Adrenal gland (tissue), 12 donors: ENCODE results near the gene FAM83B. TPM values are rescaled to one million over a fixed set of nuclear protein-coding genes. Genes with fewer than 3 reads are reported as not detected.

Experiments
- DNase-seq, 7 donors: peaks; one replicate each; pipeline ENCODE4 v3.0.0-alpha.2; 2019 to 2020
- H3K27ac ChIP-seq, 5 donors: fragments of 200-600 bp; sonication (generic) in 4 of 5; 1 replicate in 3 of 5; 2 replicates in 2 of 5; pipeline versions ENCODE4 v1.5.1 to v1.8.0; 2016 to 2020; ENCODE audit warnings: mild to moderate bottlenecking in 1 of 5
- H3K27me3 ChIP-seq: fragments of 200-600 bp; 2 replicates; pipeline ENCODE4 v1.8.0; 2021
- H3K36me3 ChIP-seq, 2 donors: fragments of 200-600 bp; replicated peaks in 1 of 2; 1 replicate in 1 of 2; 2 replicates in 1 of 2; pipeline versions ENCODE4 v1.5.1 to v1.8.0; 2018 to 2022
- H3K4me1 ChIP-seq, 2 donors: fragments of 200-600 bp; replicated peaks in 1 of 2; 1 replicate in 1 of 2; 2 replicates in 1 of 2; pipeline versions ENCODE4 v1.5.1 to v1.8.0; 2018 to 2021
- H3K4me3 ChIP-seq, 4 donors: fragments of 200-600 bp; sonication (generic) in 3 of 4; one replicate each; pipeline ENCODE4 v1.5.1; 2016 to 2018
- H3K9me3 ChIP-seq, 3 donors: fragments of 200-600 bp; sonication (generic) in 1 of 3; replicated peaks in 1 of 3; 1 replicate in 2 of 3; 2 replicates in 1 of 3; pipeline versions ENCODE4 v1.5.1 to v1.8.0; 2016 to 2021
- POLR2A ChIP-seq, 2 donors: fragments of 450-650 bp; IDR thresholded peaks; one replicate each; pipeline ENCODE4 v1.6.1; 2017; ENCODE audit warnings: antibody characterized with exemption in 2 of 2, mild to moderate bottlenecking in 2 of 2, moderate library complexity in 1 of 2
- WGBS, 4 donors: extraction: QIAGEN DNeasy Blood & Tissue Kit in 2 of 4; methylation state at CpG; one replicate each; pipeline versions ENCODE4 v1.1.5 to v1.1.7; 2013 to 2017; 5-methylcytosine and 5-hydroxymethylcytosine counted together
- intact Hi-C, 2 donors: fragments of 100-400 bp; cut with DNase I; formaldehyde crosslinking; loops; one replicate each; pipeline versions ENCODE4 v1.14.1 to v1.15.0; 2022 to 2023
- polyA plus RNA-seq, 3 donors: library from polyadenylated mRNA; stranded (reverse); fragments of 200-250 nt in 2 of 3; fragments of 350-450 nt in 1 of 3; fragmentation: Illumina TruSeq in 1 of 3; extraction: RNeasy Lipid Tissue Mini Kit (QIAGEN cat#74804) in 1 of 3; gene quantifications; one replicate each; pipeline ENCODE4 v1.2.3, GENCODE V29; 2013 to 2014
- total RNA-seq, 9 donors: library from RNA; depleted of rRNA in 4 of 9; stranded (reverse); fragments of >200 nt in 4 of 9; fragments of 120-200 nt in 1 of 9; fragmentation: NEBNext Ultra II Directional in 1 of 9; extraction: Animal tissue kit (Norgen Biotek cat#: 25700) in 1 of 9; gene quantifications; one replicate each; pipeline versions ENCODE4 v1.1.0 to v1.2.4, GENCODE V29; 2013 to 2023
- TF ChIP-seq, protein P1 (sequence below), 6 experiments: fragments of 450-650 bp in 4 of 6; fragments of 200-600 bp in 2 of 6; sonication (generic) in 1 of 6; IDR thresholded peaks; 1 replicate in 5 of 6; 2 replicates in 1 of 6; pipeline versions ENCODE4 v1.5.1 to v1.8.0; 2016 to 2021; ENCODE audit warnings: antibody characterized with exemption in 6 of 6, mild to moderate bottlenecking in 2 of 6, moderate library complexity in 1 of 6
- donor health status: healthy with polysubstance abuse.
- donor health status: Bipolar disorder and iron deficiency.
- donor health status: DM: yes; HTN: yes; CAD: no.
- donor health status: DM: no; HTN: no; CAD: no.
- donor health status: DM: no; HTN: no; CAD: no.
- donor health status: DM: yes; HTN: yes; CAD: no.

Gene FAM83B
- total and polyA plus RNA-seq, 12 donors: not detected

DNA sequence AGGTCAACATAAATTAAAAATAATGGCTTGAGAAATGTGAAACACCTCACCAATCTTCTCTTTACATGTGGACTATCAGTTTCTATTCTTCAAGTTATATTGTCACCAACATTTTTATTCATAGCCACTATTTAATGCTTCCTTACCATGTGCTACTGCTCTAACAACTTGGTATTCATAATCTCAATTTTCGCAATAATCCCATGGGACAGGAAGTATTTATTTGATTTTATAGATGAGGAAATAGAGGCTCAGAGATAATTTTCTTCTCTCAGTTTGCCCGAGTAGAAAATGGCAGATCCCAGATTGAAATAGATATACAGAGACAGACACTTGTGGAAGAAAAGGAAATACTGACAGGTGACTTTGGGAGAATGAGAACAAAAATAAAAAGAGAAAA, 66.6 kb downstream of the FAM83B start:
- Histone ChIP-seq H3K4me3 (no peak overlapping the region), H3K27ac (no peak overlapping the region), H3K9me3 (no peaks in the 10 kb centered on the region), H3K4me1 (no peaks in the 10 kb centered on the region), H3K27me3 (no peaks in the 10 kb centered on the region), H3K36me3 (no peaks in the 10 kb centered on the region)
- intact Hi-C loops: no loop called here
- no peak for DNase-seq
- TF ChIP-seq, protein P1, sequence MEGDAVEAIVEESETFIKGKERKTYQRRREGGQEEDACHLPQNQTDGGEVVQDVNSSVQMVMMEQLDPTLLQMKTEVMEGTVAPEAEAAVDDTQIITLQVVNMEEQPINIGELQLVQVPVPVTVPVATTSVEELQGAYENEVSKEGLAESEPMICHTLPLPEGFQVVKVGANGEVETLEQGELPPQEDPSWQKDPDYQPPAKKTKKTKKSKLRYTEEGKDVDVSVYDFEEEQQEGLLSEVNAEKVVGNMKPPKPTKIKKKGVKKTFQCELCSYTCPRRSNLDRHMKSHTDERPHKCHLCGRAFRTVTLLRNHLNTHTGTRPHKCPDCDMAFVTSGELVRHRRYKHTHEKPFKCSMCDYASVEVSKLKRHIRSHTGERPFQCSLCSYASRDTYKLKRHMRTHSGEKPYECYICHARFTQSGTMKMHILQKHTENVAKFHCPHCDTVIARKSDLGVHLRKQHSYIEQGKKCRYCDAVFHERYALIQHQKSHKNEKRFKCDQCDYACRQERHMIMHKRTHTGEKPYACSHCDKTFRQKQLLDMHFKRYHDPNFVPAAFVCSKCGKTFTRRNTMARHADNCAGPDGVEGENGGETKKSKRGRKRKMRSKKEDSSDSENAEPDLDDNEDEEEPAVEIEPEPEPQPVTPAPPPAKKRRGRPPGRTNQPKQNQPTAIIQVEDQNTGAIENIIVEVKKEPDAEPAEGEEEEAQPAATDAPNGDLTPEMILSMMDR (IDR thresholded peaks at IDR 0.05): no peak
- TF ChIP-seq POLR2A (IDR thresholded peaks at IDR 0.05): no peak
- 63 to 74% (median 68%) methylated on average over 2 of the region's 2 CpGs for WGBS, 4 donors

DNA sequence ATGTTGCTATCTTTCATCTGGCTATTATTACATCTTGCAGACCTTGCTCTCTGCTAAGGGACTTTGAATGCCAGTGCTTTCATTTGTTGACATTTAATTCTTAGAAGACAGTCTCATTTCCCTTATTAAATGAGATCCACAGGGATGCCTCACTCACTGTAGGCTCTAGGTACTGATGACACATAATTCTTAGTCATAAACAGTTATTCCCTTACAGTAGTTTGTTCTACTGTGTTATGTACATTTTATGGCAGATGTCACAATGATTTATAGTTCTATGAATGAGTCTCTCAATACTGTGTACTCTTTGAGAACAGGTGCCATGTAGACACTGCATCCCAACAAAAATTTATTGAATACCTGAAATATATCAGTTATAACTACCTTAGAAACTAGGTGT, 70.3 kb downstream of the FAM83B start:
- Histone ChIP-seq H3K4me1 (no peaks in the 10 kb centered on the region), H3K9me3 (no peaks in the 10 kb centered on the region), H3K36me3 (no peaks in the 10 kb centered on the region), H3K4me3 (no peak overlapping the region), H3K27me3 (no peaks in the 10 kb centered on the region), H3K27ac (no peak overlapping the region)
- TF ChIP-seq, protein P1 (IDR thresholded peaks at IDR 0.05): no peak
- TF ChIP-seq POLR2A (IDR thresholded peaks at IDR 0.05): no peak
- no peak for DNase-seq
- intact Hi-C loops: no loop called here

DNA sequence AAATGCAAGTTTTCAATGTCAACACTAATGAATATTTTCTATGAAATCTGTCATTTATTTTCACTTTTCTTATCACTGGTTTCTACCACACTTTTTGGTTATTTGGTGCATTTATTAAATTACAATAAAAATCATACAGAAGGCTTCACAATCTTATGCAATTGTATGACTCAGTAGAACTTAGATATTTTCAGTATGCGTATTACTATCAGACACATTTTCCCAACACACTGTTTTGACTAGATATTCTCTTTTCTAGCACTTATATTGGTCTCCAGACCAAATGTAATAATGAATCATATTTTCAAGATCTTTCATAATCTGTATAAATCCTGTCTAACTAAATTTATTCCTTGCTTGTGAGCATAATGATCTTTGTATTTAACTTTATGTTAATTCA, 74.1 kb downstream of the FAM83B start:
- DNase-seq: no peak

DNA sequence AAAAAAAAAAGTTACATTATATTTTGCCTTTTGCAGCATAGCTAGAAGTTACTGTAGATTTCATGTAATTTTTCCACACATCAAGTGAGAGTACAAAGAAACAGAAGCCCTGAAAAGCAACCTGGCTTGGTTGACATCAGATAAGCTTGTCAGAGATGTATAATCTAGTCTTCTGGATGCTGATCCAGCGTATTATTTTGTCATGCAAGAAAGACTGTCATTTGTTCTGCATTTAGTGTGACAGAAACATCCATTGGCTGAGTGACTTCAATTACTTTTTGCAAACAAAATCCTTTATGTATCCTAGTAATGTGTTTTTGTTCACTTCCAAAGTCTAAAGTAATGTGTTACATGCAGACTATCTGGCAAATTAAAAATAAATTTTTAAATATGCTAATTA, 75.3 kb downstream of the FAM83B start:
- Histone ChIP-seq H3K27me3 (no peaks in the 10 kb centered on the region), H3K4me3 (no peak overlapping the region), H3K36me3 (no peaks in the 10 kb centered on the region), H3K4me1 (no peaks in the 10 kb centered on the region), H3K27ac (no peak overlapping the region), H3K9me3 (no peaks in the 10 kb centered on the region)
- TF ChIP-seq, protein P1 (IDR thresholded peaks at IDR 0.05): no peak
- TF ChIP-seq POLR2A (IDR thresholded peaks at IDR 0.05): no peak
- WGBS, 4 donors: 49 to 75% (median 64%) methylated on average over 1 of the region's 1 CpG
- intact Hi-C loops: no loop called here
- DNase-seq: no peak

More for the DNA sequence above, 74.1 kb downstream of the FAM83B start:
- intact Hi-C loops: no loop called here
- Histone ChIP-seq H3K4me1 (no peaks in the 10 kb centered on the region), H3K9me3 (no peaks in the 10 kb centered on the region), H3K4me3 (no peak overlapping the region), H3K27ac (no peak overlapping the region), H3K36me3 (no peaks in the 10 kb centered on the region), H3K27me3 (no peaks in the 10 kb centered on the region)
- 91 to 100% (median 94%) methylated on average over 1 of the region's 1 CpG for WGBS, 4 donors
- TF ChIP-seq POLR2A (IDR thresholded peaks at IDR 0.05): no peak
- TF ChIP-seq, protein P1 (IDR thresholded peaks at IDR 0.05): no peak
